ENCODE data around the gene TTLL11.

TTLL11 gene

DNA sequence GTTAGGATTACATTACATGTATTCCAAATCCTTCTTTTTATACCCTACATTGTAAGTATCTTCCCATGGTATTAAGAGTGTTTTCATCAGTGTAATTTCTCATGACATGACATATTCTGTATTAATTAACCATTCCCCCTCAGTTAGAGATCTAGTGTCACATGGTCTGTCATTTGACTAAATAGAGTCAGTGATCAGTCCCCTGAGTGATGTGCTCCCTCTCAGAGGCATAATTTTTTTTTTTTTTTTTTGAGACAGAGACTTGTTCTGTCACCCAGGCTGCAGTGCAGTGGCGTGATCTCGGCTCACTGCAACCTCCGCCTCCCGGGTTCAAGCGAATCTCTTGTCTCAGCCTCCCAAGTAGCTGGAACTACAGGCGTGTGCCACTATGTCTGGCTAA is 218.6 kb downstream of the TTLL11 start:
- Histone ChIP-seq H3K36me3 (no peaks in the 10 kb centered on the region; the same call in 1 of the 2 replicates), H3K27me3 (ENCODE audit: insufficient read depth, low read depth, severe bottlenecking) (no peaks in the 10 kb centered on the region), H3K4me3 (ENCODE audit: low read depth, low read length) (no peak overlapping the region), H3K27ac (no peak overlapping the region), H3K9me3 (ENCODE audit: severe bottlenecking) (no peaks in the 10 kb centered on the region)
- TF ChIP-seq, protein P1, sequence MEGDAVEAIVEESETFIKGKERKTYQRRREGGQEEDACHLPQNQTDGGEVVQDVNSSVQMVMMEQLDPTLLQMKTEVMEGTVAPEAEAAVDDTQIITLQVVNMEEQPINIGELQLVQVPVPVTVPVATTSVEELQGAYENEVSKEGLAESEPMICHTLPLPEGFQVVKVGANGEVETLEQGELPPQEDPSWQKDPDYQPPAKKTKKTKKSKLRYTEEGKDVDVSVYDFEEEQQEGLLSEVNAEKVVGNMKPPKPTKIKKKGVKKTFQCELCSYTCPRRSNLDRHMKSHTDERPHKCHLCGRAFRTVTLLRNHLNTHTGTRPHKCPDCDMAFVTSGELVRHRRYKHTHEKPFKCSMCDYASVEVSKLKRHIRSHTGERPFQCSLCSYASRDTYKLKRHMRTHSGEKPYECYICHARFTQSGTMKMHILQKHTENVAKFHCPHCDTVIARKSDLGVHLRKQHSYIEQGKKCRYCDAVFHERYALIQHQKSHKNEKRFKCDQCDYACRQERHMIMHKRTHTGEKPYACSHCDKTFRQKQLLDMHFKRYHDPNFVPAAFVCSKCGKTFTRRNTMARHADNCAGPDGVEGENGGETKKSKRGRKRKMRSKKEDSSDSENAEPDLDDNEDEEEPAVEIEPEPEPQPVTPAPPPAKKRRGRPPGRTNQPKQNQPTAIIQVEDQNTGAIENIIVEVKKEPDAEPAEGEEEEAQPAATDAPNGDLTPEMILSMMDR (IDR thresholded peaks at IDR 0.05; ENCODE audit: low read depth, low read length): no peak
- DNase-seq: no peak

DNA sequence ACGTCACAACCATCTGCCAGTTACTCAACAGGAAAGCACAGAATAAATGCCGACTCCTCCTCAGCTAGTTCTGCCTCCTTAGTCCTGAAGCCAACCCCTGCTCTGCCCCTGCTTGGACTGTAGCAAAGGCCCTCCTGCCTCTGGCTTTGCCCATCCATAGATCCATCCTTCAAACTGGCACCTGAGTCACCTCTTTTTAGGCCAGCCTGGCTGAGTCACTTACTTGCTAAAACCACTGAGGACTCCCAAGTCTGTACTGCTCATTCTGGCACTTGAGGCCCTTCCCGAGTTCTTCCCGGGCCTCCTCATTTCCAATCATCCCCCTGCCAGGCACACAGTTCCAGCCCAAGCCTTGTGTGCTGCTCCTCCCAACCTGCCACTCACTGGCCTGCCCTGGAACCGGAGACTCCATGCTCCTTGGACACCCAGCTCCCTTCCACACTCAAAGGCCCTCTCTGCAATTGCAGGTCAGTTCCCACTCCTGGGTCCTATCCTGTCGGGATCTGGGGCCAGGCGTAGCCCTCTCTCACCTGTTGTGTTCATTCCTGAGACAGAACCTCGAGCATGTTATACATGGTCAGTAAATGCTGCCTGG is 221.6 kb downstream of the TTLL11 start:
- no peaks in the 10 kb centered on the region; the same call in 1 of the 2 replicates for H3K36me3 ChIP-seq
- no peak overlapping the region for H3K4me3 ChIP-seq (ENCODE audit: low read depth, low read length)
- DNase-seq: no peak
- TF ChIP-seq, protein P1 (IDR thresholded peaks at IDR 0.05; ENCODE audit: low read depth, low read length): no peak
- H3K27me3 ChIP-seq (ENCODE audit: insufficient read depth, low read depth, severe bottlenecking): no peaks in the 10 kb centered on the region
- H3K9me3 ChIP-seq (ENCODE audit: severe bottlenecking): no peaks in the 10 kb centered on the region
- no peak overlapping the region for H3K27ac ChIP-seq

DNA sequence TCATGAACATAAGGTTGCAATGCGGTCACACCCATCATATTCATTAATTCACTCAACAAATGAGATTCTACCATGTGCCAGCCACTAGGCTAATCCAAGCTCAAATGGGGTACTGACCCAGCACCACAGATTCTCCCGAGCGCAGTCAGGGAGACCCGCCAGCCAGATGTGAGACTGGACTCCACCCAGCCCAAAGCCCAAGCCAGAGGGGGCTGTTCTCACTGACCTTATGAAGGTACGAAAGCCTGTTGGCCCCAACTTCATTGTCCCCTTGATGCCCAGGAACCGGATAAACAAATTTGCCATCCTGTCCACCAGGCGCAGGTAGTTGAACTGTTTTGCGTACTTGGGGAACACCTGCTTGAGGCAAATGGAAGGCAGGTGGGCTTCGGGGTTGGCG is 222.8 kb downstream of the TTLL11 start:
- TF ChIP-seq, protein P1 (IDR thresholded peaks at IDR 0.05; ENCODE audit: low read depth, low read length): no peak
- Histone ChIP-seq H3K36me3 (no peaks in the 10 kb centered on the region; the same call in 1 of the 2 replicates), H3K4me3 (ENCODE audit: low read depth, low read length) (no peak overlapping the region), H3K9me3 (ENCODE audit: severe bottlenecking) (no peaks in the 10 kb centered on the region), H3K27ac (no peak overlapping the region), H3K27me3 (ENCODE audit: insufficient read depth, low read depth, severe bottlenecking) (no peaks in the 10 kb centered on the region)
- no peak for DNase-seq

DNA sequence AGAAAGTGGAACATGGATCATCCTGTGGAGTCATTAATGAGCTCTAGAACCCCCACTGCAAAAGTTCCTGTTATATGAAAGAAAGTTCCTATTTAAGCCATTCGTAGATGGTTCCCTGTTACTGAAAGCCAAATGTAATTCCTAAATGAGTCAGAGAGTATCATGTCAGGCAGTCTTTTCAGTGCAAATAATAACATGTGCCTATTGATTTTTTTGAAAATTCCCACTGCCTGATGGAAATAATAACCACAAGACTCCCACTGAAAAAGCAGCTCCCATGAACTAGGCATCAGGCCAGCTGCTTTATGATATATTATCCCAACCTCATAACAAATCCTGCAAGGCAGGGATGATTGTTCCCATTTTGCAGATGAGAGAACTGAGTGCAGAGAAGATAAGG is 224.5 kb downstream of the TTLL11 start:
- H3K9me3 ChIP-seq (ENCODE audit: severe bottlenecking): no peaks in the 10 kb centered on the region
- no peaks in the 10 kb centered on the region for H3K27me3 ChIP-seq (ENCODE audit: insufficient read depth, low read depth, severe bottlenecking)
- no peak overlapping the region for H3K4me3 ChIP-seq (ENCODE audit: low read depth, low read length)
- H3K27ac ChIP-seq: no peak overlapping the region
- DNase-seq: no peak
- H3K36me3 ChIP-seq: no peaks in the 10 kb centered on the region; the same call in 1 of the 2 replicates
- TF ChIP-seq, protein P1 (IDR thresholded peaks at IDR 0.05; ENCODE audit: low read depth, low read length): no peak

DNA sequence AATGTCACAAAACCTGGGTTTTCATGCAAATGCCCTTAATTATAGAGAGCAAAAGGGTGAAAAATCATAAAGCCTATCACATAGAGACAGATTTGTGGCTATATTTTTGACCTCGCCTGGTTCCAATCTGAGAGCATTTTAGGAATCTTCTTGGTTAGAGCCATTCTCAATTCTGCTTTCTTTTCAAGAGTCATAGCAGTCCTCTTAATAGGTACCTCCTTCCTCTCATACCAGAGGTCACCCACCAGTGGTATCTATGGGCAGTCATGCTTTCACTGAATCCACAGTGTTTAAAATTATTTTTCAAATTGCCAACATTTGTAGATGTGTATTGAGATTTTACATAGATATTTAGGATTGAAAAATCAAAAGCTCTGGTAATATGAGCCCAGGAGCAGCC is 226.2 kb downstream of the TTLL11 start:
- H3K27me3 ChIP-seq (ENCODE audit: insufficient read depth, low read depth, severe bottlenecking): no peaks in the 10 kb centered on the region
- H3K36me3 ChIP-seq: no peaks in the 10 kb centered on the region; the same call in 1 of the 2 replicates
- H3K9me3 ChIP-seq (ENCODE audit: severe bottlenecking): no peaks in the 10 kb centered on the region
- H3K27ac ChIP-seq: no peak overlapping the region
- DNase-seq: no peak
- TF ChIP-seq, protein P1 (IDR thresholded peaks at IDR 0.05; ENCODE audit: low read depth, low read length): no peak
- H3K4me3 ChIP-seq (ENCODE audit: low read depth, low read length): no peak overlapping the region

DNA sequence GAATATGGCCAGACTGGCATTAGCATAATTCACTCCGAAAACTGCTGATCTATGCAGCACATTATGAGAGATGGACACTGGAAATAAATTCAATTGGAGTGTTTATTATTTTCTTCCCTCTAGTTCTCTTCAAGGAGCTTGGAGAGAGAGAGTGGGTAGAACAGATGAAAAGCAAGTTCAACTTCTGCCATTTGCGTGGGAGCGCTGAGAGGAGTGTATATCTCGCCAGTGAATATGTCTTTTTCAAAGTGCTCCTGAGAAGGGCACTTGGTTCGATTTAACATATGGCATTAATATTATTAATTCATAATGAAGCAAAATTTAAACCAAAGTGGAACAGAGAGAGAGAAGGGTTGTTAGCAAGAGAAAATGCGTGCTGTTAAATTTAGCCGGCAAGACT is 227.2 kb downstream of the TTLL11 start:
- H3K4me3 ChIP-seq (ENCODE audit: low read depth, low read length): no peak overlapping the region
- DNase-seq: no peak
- H3K27ac ChIP-seq: no peak overlapping the region
- TF ChIP-seq, protein P1 (IDR thresholded peaks at IDR 0.05; ENCODE audit: low read depth, low read length): no peak
- no peaks in the 10 kb centered on the region for H3K27me3 ChIP-seq (ENCODE audit: insufficient read depth, low read depth, severe bottlenecking)
- no peaks in the 10 kb centered on the region for H3K9me3 ChIP-seq (ENCODE audit: severe bottlenecking)
- no peaks in the 10 kb centered on the region; the same call in 1 of the 2 replicates for H3K36me3 ChIP-seq

All from WERI-Rb-1 (cell line).